ENCODE data around the gene GRIK1.

GRIK1 gene

DNA sequence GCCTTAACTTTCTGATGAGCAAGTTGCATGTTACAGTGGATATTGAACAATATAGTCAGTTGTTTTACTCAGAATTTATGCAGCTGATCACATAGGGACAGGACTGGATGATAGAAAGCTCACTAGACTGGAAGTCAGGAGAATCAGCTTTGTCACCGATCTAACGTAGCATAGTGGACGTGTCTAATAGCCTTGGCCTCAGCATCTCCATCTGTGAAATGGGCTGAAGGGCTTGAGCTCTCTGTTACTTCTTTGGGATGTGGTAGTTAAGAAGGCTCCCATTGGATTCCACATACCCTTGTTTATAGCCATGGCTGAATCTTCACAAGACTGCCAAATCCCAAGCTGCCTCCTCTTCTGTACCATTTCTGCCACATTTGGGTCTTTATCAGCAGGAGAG lies 190.6 kb downstream of the GRIK1 start:
- TF ChIP-seq, protein P1, sequence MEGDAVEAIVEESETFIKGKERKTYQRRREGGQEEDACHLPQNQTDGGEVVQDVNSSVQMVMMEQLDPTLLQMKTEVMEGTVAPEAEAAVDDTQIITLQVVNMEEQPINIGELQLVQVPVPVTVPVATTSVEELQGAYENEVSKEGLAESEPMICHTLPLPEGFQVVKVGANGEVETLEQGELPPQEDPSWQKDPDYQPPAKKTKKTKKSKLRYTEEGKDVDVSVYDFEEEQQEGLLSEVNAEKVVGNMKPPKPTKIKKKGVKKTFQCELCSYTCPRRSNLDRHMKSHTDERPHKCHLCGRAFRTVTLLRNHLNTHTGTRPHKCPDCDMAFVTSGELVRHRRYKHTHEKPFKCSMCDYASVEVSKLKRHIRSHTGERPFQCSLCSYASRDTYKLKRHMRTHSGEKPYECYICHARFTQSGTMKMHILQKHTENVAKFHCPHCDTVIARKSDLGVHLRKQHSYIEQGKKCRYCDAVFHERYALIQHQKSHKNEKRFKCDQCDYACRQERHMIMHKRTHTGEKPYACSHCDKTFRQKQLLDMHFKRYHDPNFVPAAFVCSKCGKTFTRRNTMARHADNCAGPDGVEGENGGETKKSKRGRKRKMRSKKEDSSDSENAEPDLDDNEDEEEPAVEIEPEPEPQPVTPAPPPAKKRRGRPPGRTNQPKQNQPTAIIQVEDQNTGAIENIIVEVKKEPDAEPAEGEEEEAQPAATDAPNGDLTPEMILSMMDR (IDR thresholded peaks at IDR 0.05; ENCODE audit: insufficient read depth, missing control alignments) = no peak

DNA sequence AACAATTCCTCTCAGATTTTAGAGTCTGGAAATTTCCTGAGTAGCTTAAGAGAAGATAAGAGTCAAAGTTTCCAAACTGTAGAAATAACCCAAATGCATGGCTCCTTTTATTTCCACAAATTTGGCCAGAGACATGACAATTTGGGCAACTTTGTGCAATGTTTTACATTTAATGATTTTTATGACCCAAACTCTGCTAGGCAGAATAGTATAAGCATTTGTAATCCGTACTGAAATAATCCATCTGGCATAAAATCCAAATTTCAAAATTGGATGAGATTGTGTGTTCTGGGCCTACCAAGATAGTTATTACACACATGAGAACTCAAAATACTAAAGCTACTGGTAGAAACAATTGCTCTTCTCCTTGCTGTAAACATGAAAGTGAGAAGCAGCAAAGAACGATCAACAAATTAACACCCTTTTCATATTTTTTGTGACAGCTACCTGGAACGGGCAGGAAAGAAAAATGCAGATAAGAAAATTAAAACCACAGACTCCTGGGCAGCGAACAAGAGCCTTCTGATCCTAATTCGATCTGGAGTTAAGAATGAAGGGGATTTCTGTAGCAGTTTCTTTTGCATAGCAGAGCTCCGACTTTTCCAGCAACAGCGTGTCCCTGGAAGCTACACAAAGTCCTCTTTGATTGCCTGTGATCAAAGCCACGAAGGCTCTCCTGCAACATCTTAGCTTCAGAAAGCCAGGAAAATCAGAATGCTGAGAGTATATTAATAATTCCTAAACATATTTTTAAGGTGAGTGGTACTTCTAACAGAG lies 191.2 kb downstream of the GRIK1 start:
- DNase-seq (ENCODE audit: insufficient read length, low spot score) = no peak
- TF ChIP-seq, protein P1 (IDR thresholded peaks at IDR 0.05; ENCODE audit: insufficient read depth, missing control alignments) = no peak
- FAIRE-seq = no peak

More for the DNA sequence above, 190.6 kb downstream of the GRIK1 start:
- DNase-seq (ENCODE audit: insufficient read length, low spot score) = no peak
- no peak for FAIRE-seq

DNA sequence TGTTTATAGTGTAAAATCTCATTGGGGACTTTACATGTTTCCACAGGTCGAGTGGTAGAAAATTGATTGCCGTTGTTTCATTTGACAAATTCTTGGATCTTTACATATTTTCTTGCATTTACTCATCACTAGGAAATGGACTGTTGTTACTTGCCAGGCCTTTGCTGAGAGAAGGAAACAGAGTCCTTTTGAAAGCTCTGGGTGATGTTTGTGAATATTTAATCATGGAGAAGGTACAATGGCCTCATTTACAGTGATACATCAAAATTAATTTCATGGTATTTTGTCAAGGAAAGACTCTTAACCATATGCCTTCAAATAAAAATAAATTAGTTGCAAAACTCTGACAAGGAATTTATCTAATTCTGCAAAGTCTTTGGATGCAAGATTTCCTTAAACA lies 198.0 kb downstream of the GRIK1 start:
- DNase-seq (ENCODE audit: insufficient read length, low spot score) = no peak
- FAIRE-seq = no peak

DNA sequence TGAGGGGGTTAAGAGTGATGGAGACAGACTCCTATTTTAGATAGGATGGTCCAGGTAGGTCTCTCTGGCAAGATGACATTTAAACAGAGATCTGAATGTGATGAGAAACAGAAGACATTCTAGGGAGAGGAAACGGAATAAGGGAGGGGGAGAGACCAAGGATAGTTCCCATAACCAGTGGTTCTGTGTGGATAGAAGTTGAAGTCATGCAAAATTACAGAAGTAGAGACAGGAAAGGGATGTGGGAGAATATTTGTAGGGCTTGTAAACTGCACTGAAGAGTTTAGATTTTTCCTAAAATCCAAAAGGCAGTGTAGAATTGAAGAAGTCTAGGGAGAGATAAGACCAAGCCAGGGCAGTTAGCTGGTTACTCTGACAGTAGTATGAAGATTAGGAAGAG lies 200.6 kb downstream of the GRIK1 start:
- FAIRE-seq = no peak
- TF ChIP-seq, protein P1 (IDR thresholded peaks at IDR 0.05; ENCODE audit: insufficient read depth, missing control alignments) = no peak
- no peak for DNase-seq (ENCODE audit: insufficient read length, low spot score)

More for the DNA sequence above, 198.0 kb downstream of the GRIK1 start:
- TF ChIP-seq, protein P1 (IDR thresholded peaks at IDR 0.05; ENCODE audit: insufficient read depth, missing control alignments) = no peak

DNA sequence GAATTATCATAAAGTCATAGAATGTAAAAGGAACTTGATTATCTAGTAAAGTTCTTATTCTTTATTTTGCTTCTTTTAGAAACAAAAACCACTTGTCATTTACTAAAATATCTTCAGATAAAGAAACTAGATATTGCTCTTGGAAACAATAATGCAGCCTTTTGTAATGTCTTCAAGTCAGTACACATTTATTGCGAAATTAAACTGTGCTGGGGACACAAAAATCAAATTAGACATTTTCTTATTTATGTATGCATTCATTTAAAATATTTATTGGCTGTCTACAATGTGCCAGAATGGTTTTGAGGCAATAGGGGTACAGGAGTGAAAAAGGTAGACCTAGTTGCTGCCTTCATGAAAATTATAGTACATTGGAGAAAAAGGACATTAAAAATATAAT lies 201.1 kb downstream of the GRIK1 start:
- DNase-seq (ENCODE audit: insufficient read length, low spot score) (no peak), FAIRE-seq (no peak)
- TF ChIP-seq, protein P1 (IDR thresholded peaks at IDR 0.05; ENCODE audit: insufficient read depth, missing control alignments) = no peak

DNA sequence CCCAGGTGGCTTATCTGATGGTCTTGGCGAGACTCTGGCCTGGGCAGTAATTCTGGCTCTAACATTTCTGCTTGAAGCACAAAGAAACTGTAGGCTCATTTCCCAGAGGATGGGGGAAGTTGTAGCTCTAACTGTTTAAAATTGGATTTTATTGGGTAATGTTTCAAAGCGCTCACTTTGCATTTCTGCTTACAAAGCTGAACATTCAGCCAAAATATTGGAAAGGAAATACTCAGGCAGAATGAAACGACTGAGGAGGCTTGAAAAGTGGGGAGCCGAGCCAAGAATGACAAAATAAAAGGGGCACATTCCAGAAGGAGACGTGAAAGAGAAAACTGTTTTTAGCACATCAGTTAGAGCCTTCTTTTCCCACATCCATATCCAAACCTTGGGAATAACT lies 202.6 kb downstream of the GRIK1 start:
- DNase-seq (ENCODE audit: insufficient read length, low spot score) (no peak), FAIRE-seq (no peak)
- TF ChIP-seq, protein P1 (IDR thresholded peaks at IDR 0.05; ENCODE audit: insufficient read depth, missing control alignments) = no peak

DNA sequence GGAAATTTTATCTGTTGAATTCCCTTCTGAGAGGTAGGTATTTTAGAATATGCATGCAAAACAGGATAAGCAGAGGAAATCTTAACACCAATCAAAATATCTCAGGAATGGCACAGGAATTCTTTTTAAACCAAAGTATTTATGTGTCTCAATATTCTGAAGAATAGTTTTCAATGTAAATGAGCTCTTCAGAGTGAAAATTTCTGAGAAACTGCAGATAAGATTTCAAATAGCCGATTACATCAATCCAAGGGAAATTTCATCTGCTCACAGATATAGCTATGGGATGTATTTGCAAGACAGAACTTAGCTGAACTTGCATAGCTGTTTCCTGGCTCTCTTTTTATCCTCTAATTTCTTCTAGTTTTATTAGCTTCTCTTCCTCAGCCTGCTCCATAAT lies 209.5 kb downstream of the GRIK1 start:
- DNase-seq (ENCODE audit: insufficient read length, low spot score) (no peak), FAIRE-seq (no peak)
- TF ChIP-seq, protein P1 (IDR thresholded peaks at IDR 0.05; ENCODE audit: insufficient read depth, missing control alignments) = no peak
